Spleen (tissue), 7 donors: ENCODE measurements around the gene STK35.

Source experiments
- POLR2AphosphoS5 ChIP-seq, 3 donors: sonication (generic); formaldehyde crosslinking; IDR thresholded peaks; one replicate each; pipeline ENCODE4 v1.5.1; 2017; ENCODE audit warnings: antibody characterized with exemption in 3 of 3
- TF ChIP-seq, protein P1 (sequence below), 11 experiments: fragments of 200-600 bp in 7 of 11; fragments of 450-650 bp in 4 of 11; sonication (generic) in 4 of 11; IDR thresholded peaks in 8 of 11; conservative IDR thresholded peaks in 3 of 11; 1 replicate in 7 of 11; 2 replicates in 4 of 11; pipeline versions ENCODE4 v1.4.0 to v1.8.0; 2016 to 2021; ENCODE audit warnings: antibody characterized with exemption in 11 of 11, inconsistent platforms in 4 of 11, mild to moderate bottlenecking in 1 of 11
- donor health status: DM: no; HTN: no; CAD: no; lungs with moderate emphysema.
- donor health status: DM: no; HTN: no; CAD: no.
- donor health status: DM: no; HTN: no; CAD: no.

GRCh38 chr20:2162125-2162822, 60.6 kb downstream of the STK35 start:
- TF ChIP-seq, protein P1, sequence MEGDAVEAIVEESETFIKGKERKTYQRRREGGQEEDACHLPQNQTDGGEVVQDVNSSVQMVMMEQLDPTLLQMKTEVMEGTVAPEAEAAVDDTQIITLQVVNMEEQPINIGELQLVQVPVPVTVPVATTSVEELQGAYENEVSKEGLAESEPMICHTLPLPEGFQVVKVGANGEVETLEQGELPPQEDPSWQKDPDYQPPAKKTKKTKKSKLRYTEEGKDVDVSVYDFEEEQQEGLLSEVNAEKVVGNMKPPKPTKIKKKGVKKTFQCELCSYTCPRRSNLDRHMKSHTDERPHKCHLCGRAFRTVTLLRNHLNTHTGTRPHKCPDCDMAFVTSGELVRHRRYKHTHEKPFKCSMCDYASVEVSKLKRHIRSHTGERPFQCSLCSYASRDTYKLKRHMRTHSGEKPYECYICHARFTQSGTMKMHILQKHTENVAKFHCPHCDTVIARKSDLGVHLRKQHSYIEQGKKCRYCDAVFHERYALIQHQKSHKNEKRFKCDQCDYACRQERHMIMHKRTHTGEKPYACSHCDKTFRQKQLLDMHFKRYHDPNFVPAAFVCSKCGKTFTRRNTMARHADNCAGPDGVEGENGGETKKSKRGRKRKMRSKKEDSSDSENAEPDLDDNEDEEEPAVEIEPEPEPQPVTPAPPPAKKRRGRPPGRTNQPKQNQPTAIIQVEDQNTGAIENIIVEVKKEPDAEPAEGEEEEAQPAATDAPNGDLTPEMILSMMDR (IDR thresholded peaks at IDR 0.05 in 8 of 11, conservative IDR thresholded peaks at IDR 0.05 in 3 of 11) = no peak
- no peak for TF ChIP-seq POLR2AphosphoS5 (IDR thresholded peaks at IDR 0.05)
